Heart left ventricle (tissue), 13 donors: Measurements from ENCODE around the gene RPP21.

Experiments
- CTCF ChIP-seq, 12 donors: fragments of 200-600 bp; sonication (generic) in 4 of 12; IDR thresholded peaks; one replicate each; pipeline versions ENCODE4 v1.5.0 to v1.8.0; 2018 to 2022; ENCODE audit warnings: antibody characterized with exemption in 12 of 12, mild to moderate bottlenecking in 5 of 12
- POLR2A ChIP-seq, 2 donors: fragments of 450-650 bp; IDR thresholded peaks; one replicate each; pipeline ENCODE4 v1.6.1; 2017; ENCODE audit warnings: antibody characterized with exemption in 2 of 2, mild to moderate bottlenecking in 2 of 2, moderate library complexity in 2 of 2
- donor health status: ischemic (EF 13 %, LVEDD 7.1; RV severe dilation, severe dysfunction).
- donor health status: DM: no; HTN: yes; CAD: no.
- donor health status: DM: no; HTN: no; CAD: no.
- donor health status: ischemic (EF 25% LVEDD 6.9; RV normal size, moderate dysfunction).
- donor health status: ischemic (EF 25% LVEDD 5.7; RV mildly dilated, moderate dysfunction).
- donor health status: ischemic (EF 35%, LVEDD 5.7; RV mildly dilated, moderate dysfunction).
- donor health status: nonischemic (EF 11% LVEDD 7.7; RV severe dilation, severe dysfunction).
- donor health status: DM: yes; HTN: yes; CAD: no.
- donor health status: PGD.
- donor health status: ischemic (EF 29% LVEDD 5.4; RV normal size, mild dysfunction).
- donor health status: nonischemic (EF 23%, LVEDD 6.1; RV moderate dilation, normal function).

DNA sequence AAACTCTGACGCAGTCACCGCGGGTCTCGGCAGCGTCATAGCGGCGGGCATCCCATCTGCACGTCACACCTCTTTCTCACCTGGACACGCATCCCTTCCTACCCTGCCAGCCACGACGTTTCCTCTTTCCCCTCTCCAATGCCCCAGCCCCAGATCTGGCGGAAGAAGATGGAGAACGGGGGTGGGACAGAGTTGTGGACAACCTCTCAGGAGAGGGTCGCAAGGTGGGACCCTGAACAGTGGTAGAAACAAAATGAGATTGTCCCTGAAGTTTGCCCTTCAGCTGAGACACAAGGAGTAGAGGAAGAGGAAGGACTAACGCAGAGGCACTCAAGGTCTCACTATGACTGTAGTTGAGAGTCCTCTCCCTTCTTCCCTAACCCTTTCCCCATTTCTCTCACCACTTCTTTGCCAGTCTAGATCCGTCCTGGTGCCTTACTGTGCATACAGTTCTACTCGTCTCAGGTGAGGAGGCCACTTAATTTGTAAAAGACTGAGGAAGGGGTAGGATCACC, 17.7 kb upstream of the RPP21 start:
- TF ChIP-seq CTCF (IDR thresholded peaks at IDR 0.05) (no peak), POLR2A (IDR thresholded peaks at IDR 0.05) (no peak)
